Psoas muscle (tissue), 8 donors: ENCODE data around the gene CENPB. TPM values are rescaled to one million over a fixed set of nuclear protein-coding genes. Genes with fewer than 3 reads are reported as not detected.

Experiments
- ATAC-seq, 4 donors: fragments of 200-7000 bp; cut with Tn5 transposase; one replicate each; pipeline ENCODE4 v1.9.1; 2020; ENCODE audit warnings: moderate library complexity in 3 of 4, mild to moderate bottlenecking in 2 of 4
- DNase-seq, 2 donors: peaks; one replicate each; pipeline ENCODE4 v3.0.0-alpha.2; 2020
- H3K27ac ChIP-seq: fragments of 200-600 bp; one replicate; pipeline ENCODE4 v1.8.0; 2022
- H3K27me3 ChIP-seq, 3 donors: fragments of 200-600 bp in 1 of 3; one replicate each; pipeline versions ENCODE4 v1.6.1 to v1.8.0; 2013 to 2022; ENCODE audit warnings: low read length in 2 of 3, mild to moderate bottlenecking in 2 of 3, moderate library complexity in 1 of 3; ENCODE audit not compliant: insufficient read depth in 3 of 3
- H3K36me3 ChIP-seq, 2 donors: fragments of 200-600 bp in 1 of 2; one replicate each; pipeline versions ENCODE4 v1.6.1 to v1.8.0; 2013 to 2022; ENCODE audit warnings: low read depth in 1 of 2, mild to moderate bottlenecking in 1 of 2, moderate library complexity in 1 of 2; ENCODE audit not compliant: insufficient read depth in 1 of 2
- H3K4me1 ChIP-seq: fragments of 200-600 bp; one replicate; pipeline ENCODE4 v1.8.0; 2022
- H3K4me3 ChIP-seq: fragments of 200-600 bp; one replicate; pipeline ENCODE4 v1.8.0; 2022; ENCODE audit warnings: mild to moderate bottlenecking
- H3K9me3 ChIP-seq: fragments of 200-600 bp; one replicate; pipeline ENCODE4 v1.8.0; 2022
- WGBS, 3 donors: extraction: QIAGEN DNeasy Blood & Tissue Kit; methylation state at CpG; one replicate each; pipeline versions ENCODE4 v1.1.6 to v1.1.7; 2013; 5-methylcytosine and 5-hydroxymethylcytosine counted together
- intact Hi-C, 2 donors: fragments of 100-400 bp; cut with DNase I; formaldehyde crosslinking; loops; one replicate each; pipeline versions ENCODE4 v1.11.0 to v1.14.2; 2022
- polyA plus RNA-seq, 3 donors: library from polyadenylated mRNA; stranded (reverse); fragments of 200-250 nt; gene quantifications; one replicate each; pipeline ENCODE4 v1.2.3, GENCODE V29; 2013
- total RNA-seq, 4 donors: library from RNA; stranded (reverse); fragmentation: NEBNext Ultra II Directional in 2 of 4; extraction: Animal tissue kit (Norgen Biotek cat#: 25700) in 2 of 4; gene quantifications; one replicate each; pipeline versions ENCODE4 v1.2.1 to v1.2.4, GENCODE V29; 2021 to 2023
- TF ChIP-seq, protein P1 (sequence below): fragments of 200-600 bp; IDR thresholded peaks from one replicate; pipeline ENCODE4 v1.8.0; 2022; ENCODE audit warnings: antibody characterized with exemption
- donor health status: healthy with polysubstance abuse.
- donor health status: DM: no; HTN: no; CAD: no; lungs with moderate emphysema.
- donor health status: Bipolar disorder and iron deficiency.
- donor health status: healthy.
- donor health status: DM: yes; HTN: yes; CAD: no.
- donor health status: DM: no; HTN: no; CAD: no.
- donor health status: DM: no; HTN: no; CAD: no.
- donor health status: DM: yes; HTN: yes; CAD: no.

The CENPB gene
- total and polyA plus RNA-seq, 7 donors, result 74.3 to 144 (median 99.0) TPM

DNA sequence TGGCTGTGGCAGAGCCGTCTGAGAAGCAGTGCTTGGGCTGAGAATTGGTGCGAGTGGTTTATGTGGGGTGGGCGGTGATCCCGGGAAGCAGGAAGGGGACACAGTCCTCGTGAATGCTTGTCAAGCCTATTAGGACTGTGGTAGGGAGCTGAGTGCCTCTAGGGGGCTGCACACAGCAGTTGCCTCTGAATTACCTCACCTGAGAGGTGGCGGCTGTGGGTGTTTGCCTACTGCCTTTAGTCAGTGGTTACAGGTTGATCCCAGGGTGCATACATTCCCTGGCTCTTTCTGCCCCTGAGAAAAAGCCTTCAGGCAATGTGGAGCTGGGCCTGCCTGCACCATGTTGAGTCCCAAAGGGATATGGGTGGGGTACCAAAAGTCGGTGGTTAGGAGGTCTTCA is 39.0 kb upstream of the CENPB start:
- no peak overlapping the region for H3K4me3 ChIP-seq
- H3K9me3 ChIP-seq, result no peaks in the 10 kb centered on the region
- H3K27me3 ChIP-seq, result no peaks in the 10 kb centered on the region
- H3K36me3 ChIP-seq, result peaks cover 7 to 72% of the 10 kb centered on the region in 2 donors
- WGBS, 3 donors, result 65 to 73% (median 70%) methylated on average over 7 of the region's 7 CpGs
- DNase-seq, result no peak
- H3K27ac ChIP-seq, result no peak overlapping the region
- TF ChIP-seq, protein P1, sequence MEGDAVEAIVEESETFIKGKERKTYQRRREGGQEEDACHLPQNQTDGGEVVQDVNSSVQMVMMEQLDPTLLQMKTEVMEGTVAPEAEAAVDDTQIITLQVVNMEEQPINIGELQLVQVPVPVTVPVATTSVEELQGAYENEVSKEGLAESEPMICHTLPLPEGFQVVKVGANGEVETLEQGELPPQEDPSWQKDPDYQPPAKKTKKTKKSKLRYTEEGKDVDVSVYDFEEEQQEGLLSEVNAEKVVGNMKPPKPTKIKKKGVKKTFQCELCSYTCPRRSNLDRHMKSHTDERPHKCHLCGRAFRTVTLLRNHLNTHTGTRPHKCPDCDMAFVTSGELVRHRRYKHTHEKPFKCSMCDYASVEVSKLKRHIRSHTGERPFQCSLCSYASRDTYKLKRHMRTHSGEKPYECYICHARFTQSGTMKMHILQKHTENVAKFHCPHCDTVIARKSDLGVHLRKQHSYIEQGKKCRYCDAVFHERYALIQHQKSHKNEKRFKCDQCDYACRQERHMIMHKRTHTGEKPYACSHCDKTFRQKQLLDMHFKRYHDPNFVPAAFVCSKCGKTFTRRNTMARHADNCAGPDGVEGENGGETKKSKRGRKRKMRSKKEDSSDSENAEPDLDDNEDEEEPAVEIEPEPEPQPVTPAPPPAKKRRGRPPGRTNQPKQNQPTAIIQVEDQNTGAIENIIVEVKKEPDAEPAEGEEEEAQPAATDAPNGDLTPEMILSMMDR, result no peak
- no peaks in the 10 kb centered on the region for H3K4me1 ChIP-seq
- intact Hi-C loops, result no loop called here
- ATAC-seq, result no peak

- no peak overlapping the region for H3K27ac ChIP-seq
- H3K27me3 ChIP-seq, result no peaks in the 10 kb centered on the region
- peaks cover 7% of the 10 kb centered on the region for H3K4me1 ChIP-seq
- WGBS, 3 donors, result 87 to 92% (median 92%) methylated on average over 18 to 20 of the region's 20 CpGs
- peaks cover 7 to 69% of the 10 kb centered on the region in 2 donors for H3K36me3 ChIP-seq
- intact Hi-C loops, result loop anchor here in 1 of 2 donors (5.0 kb wide), 1 partner anchor 37 kb away; the partner anchor contains the start of gene CENPB
- DNase-seq (peak in 1 of 2 donors; percentile 23), ATAC-seq (no peak)
- H3K4me3 ChIP-seq, result no peak overlapping the region
- TF ChIP-seq, protein P1, result no peak
- H3K9me3 ChIP-seq, result no peaks in the 10 kb centered on the region
Measured at GRCh38 chr20:3823881-3824280, 37.3 kb upstream of the CENPB start.

DNA sequence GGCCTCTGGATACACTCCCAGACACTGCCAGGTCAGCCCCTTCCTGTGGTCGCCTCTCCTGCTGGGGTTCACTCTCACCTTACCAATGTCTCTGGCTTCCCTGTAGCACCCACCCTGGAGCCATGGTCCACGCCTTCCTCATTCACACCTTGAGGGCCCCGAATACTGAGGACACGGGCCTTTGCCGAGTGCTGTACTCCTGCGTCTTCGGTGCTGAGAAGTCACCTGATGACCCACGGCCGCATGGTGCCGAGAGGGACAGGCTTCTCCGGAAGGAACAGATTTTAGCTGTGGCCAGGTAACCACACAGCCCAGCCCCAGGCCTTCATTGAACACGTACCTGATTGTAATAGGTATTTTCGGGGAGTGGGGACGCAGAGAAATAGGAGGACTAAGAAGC is 35.5 kb upstream of the CENPB start:
- H3K4me3 ChIP-seq, result no peak overlapping the region
- no peaks in the 10 kb centered on the region for H3K9me3 ChIP-seq
- WGBS, 3 donors, result 94 to 95% (median 95%) methylated on average over 14 of the region's 14 CpGs
- peak overlapping the region; percentile 96 for H3K27ac ChIP-seq
- ATAC-seq, result no peak
- H3K27me3 ChIP-seq, result no peaks in the 10 kb centered on the region
- no peak for DNase-seq
- peaks cover 7 to 52% of the 10 kb centered on the region in 2 donors for H3K36me3 ChIP-seq
- intact Hi-C loops, result loop anchor here (2.0 to 5.0 kb wide), 2 partner anchors 25 to 35 kb away; partner anchors contain the start of genes CENPB (in 1 of the 2) and MAVS (in 1 of the 2)
- TF ChIP-seq, protein P1, result no peak
- H3K4me1 ChIP-seq, result peaks cover 13% of the 10 kb centered on the region

DNA sequence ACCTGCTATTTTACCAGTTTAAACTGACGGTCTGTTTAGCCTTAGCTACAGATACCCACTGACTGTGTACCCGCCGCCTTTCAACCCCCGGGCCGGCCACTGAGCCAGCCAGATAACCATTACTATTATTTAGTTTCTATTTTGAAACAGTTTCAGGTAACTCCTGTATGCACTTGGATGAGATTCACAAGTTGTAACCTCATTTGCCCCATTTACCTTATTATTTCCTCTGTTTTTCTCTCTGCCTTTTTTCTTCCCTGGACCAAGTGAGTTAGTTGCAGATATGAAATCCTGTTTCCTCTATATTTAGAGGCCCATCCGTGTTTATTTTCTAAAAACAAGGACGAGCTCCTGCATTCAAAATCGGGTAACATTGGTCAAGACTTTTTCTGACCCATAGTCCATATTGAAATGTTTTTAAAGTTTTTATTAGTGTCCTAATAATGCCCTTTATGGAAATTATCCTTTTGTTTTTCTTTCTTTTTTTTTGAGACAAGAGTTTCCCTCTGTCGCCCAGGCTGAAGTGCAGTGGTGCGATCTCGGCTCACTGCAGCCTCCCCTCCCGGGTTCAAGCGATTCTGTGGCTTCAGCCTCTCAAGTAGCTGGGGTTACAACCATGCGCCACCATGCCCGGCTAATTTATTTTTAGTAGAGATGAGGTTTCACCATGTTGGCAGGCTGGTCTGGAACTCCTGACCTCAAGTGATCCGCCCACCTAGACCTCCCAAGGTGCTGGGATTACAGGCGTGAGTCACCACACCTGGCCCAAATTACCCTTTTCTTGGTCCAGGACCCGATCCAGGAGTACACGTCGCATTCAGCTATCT is 34.6 kb upstream of the CENPB start:
- DNase-seq (peak; percentile 41 to 66), ATAC-seq (peak; percentile 25 to 54 (median 38))
- TF ChIP-seq, protein P1, result no peak

More for the DNA sequence above, 34.6 kb upstream of the CENPB start:
- H3K4me1 ChIP-seq, result peaks cover 13% of the 10 kb centered on the region
- H3K4me3 ChIP-seq, result peak overlapping the region; percentile 83
- intact Hi-C loops, result loop anchor here (1.0 to 5.0 kb wide), 3 partner anchors 26 to 34 kb away; partner anchors contain the start of genes CENPB (in 1 of the 2) and MAVS (in 1 of the 2)
- H3K27me3 ChIP-seq, result no peaks in the 10 kb centered on the region
- WGBS, 3 donors, result 18 to 26% (median 18%) methylated on average over 20 of the region's 20 CpGs
- peak overlapping the region; percentile 96 for H3K27ac ChIP-seq
- H3K36me3 ChIP-seq, result peaks cover 7 to 43% of the 10 kb centered on the region in 2 donors
- H3K9me3 ChIP-seq, result no peaks in the 10 kb centered on the region
